DND-41 (cell line): Measurements from ENCODE around the gene SLC27A2.

ENCODE experiments used
- ATAC-seq: fragments of 200-7000 bp; cut with Tn5 transposase; 3 replicates; pipeline ENCODE4 v1.9.1; 2021; ENCODE audit warnings: low read depth; ENCODE audit not compliant: insufficient read depth
- DNase-seq: peaks from one replicate; pipeline ENCODE4 v3.0.0-alpha.2; 2020
- H2AFZ ChIP-seq: 2 replicates; pipeline ENCODE4 v1.6.0; 2012; ENCODE audit warnings: low read depth, low read length
- H3K27ac ChIP-seq: 2 replicates; pipeline ENCODE4 v1.5.1; 2012; ENCODE audit warnings: low read length, inconsistent platforms
- H3K27me3 ChIP-seq: fragments of 200-600 bp; sonication (generic); 2 replicates; pipeline ENCODE4 v1.6.0; 2012; ENCODE audit warnings: low read length, mild to moderate bottlenecking, inconsistent platforms; ENCODE audit not compliant: insufficient read depth, poor library complexity
- H3K36me3 ChIP-seq: 2 replicates; pipeline ENCODE4 v1.5.1; 2012; ENCODE audit warnings: low read length, inconsistent platforms; ENCODE audit not compliant: insufficient read depth
- H3K4me1 ChIP-seq: 2 replicates; pipeline ENCODE4 v1.5.1; 2012; ENCODE audit warnings: mild to moderate bottlenecking, low read length; ENCODE audit not compliant: insufficient read depth
- H3K4me2 ChIP-seq: 2 replicates; pipeline ENCODE4 v1.6.0; 2012; ENCODE audit warnings: mild to moderate bottlenecking, moderate library complexity, low read length, inconsistent platforms; ENCODE audit not compliant: insufficient read depth
- H3K4me3 ChIP-seq, 2 experiments: fragments of 200-600 bp in 1 of 2; shearing (Covaris generic) in 1 of 2; 2 replicates each; pipeline ENCODE4 v1.5.1; 2012 to 2016; ENCODE audit warnings: inconsistent platforms in 2 of 2, low read length in 2 of 2, mild to moderate bottlenecking in 2 of 2, low read depth in 1 of 2, moderate library complexity in 1 of 2
- H3K79me2 ChIP-seq: 2 replicates; pipeline ENCODE4 v1.6.0; 2012; ENCODE audit warnings: low read length, inconsistent platforms; ENCODE audit not compliant: insufficient read depth
- H3K9ac ChIP-seq: 2 replicates; pipeline ENCODE4 v1.6.0; 2012; ENCODE audit warnings: low read depth, mild to moderate bottlenecking, inconsistent platforms, low read length, moderate library complexity
- H3K9me3 ChIP-seq: 2 replicates; pipeline ENCODE4 v1.5.1; 2012; ENCODE audit warnings: low read length, moderate library complexity, mild to moderate bottlenecking, inconsistent platforms; ENCODE audit not compliant: insufficient read depth, severe bottlenecking
- H4K20me1 ChIP-seq: 2 replicates; pipeline ENCODE4 v1.6.0; 2012; ENCODE audit warnings: low read length; ENCODE audit not compliant: insufficient read depth
- CTCF ChIP-seq: IDR thresholded peaks from 2 replicates; pipeline ENCODE4 v1.5.1; 2012; ENCODE audit warnings: borderline replicate concordance, low read length, moderate library complexity, mild to moderate bottlenecking; ENCODE audit not compliant: poor library complexity, severe bottlenecking; ENCODE audit errors: extremely low read depth
- EZH2 ChIP-seq: IDR thresholded peaks from 3 replicates; pipeline ENCODE4 v1.6.1; 2012; ENCODE audit warnings: borderline replicate concordance, low read depth, mild to moderate bottlenecking, moderate library complexity, low read length, inconsistent platforms; ENCODE audit not compliant: severe bottlenecking

SLC27A2 gene

DNA sequence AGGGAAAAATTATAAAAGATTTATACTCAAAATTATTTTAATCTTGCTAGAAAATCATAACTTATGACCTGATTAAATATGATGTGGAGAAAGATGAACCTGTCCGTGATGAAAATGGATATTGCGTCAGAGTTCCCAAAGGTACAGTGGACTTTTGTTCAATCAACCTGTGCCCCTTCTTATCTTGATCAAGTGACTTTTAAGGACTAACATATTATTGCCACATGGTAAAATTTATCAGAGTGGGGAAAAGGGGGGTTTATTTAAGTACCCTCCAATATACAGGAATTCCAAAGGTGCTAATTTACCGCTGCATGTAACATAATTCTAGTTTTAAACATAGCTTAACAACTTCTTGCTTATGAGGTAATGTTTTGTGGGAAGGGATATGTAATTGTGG is 43.9 kb downstream of the SLC27A2 start:
- Histone ChIP-seq H3K9me3 (no peaks in the 10 kb centered on the region), H2AFZ (no peak overlapping the region), H3K27ac (no peak overlapping the region), H3K27me3 (no peaks in the 10 kb centered on the region), H3K4me1 (no peaks in the 10 kb centered on the region), H3K79me2 (no peaks in the 10 kb centered on the region), H3K9ac (no peak overlapping the region), H3K4me3 (no peak overlapping the region), H4K20me1 (no peaks in the 10 kb centered on the region), H3K4me2 (no peak overlapping the region), H3K36me3 (no peaks in the 10 kb centered on the region)
- DNase-seq (no peak), ATAC-seq (no peak)
- TF ChIP-seq CTCF = no peak
- TF ChIP-seq EZH2 = no peak

DNA sequence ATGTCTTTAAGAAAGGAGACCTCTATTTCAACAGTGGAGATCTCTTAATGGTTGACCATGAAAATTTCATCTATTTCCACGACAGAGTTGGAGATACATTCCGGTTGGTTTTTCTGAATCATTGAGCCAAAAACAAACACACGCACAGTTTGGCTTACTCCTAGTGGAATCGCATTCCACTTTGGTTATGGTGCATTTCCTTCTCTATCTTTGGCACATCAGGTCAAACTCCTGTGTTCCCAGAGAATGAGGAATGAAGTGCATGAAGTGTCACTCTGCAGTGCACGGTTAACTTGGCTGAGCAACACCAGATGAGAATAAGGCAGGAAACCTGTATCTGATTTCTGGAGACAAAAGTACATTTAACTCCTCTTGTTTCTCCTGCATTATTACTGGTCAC is 45.1 kb downstream of the SLC27A2 start:
- no peaks in the 10 kb centered on the region for H3K4me1 ChIP-seq
- H3K9me3 ChIP-seq = no peaks in the 10 kb centered on the region
- H3K4me2 ChIP-seq = no peak overlapping the region
- H3K27ac ChIP-seq = no peak overlapping the region
- H3K79me2 ChIP-seq = no peaks in the 10 kb centered on the region
- DNase-seq (no peak), ATAC-seq (no peak)
- no peak overlapping the region for H3K4me3 ChIP-seq
- no peaks in the 10 kb centered on the region for H4K20me1 ChIP-seq
- H2AFZ ChIP-seq = no peak overlapping the region
- no peaks in the 10 kb centered on the region for H3K27me3 ChIP-seq
- no peak overlapping the region for H3K9ac ChIP-seq
- no peaks in the 10 kb centered on the region for H3K36me3 ChIP-seq
- no peak for TF ChIP-seq EZH2
- no peak for TF ChIP-seq CTCF

DNA sequence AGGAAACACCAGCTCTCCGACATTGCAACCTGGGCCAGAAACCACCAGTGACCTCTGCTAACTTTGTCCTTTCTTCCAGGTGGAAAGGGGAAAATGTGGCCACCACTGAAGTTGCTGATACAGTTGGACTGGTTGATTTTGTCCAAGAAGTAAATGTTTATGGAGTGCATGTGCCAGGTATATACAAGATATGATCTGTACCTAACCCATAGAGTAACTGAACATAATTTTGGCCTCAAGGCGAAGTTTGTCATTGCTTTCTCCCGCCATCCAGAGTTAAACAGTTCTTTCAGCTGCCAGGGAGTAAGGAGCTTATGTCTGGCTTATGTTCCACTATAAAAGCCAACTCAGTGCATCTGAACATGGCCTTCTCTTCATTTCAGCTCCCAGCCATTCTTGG is 46.9 kb downstream of the SLC27A2 start:
- no peak for ATAC-seq
- Histone ChIP-seq H3K4me3 (no peak overlapping the region), H3K79me2 (no peaks in the 10 kb centered on the region), H3K36me3 (no peaks in the 10 kb centered on the region), H3K27ac (no peak overlapping the region), H2AFZ (no peak overlapping the region), H3K4me1 (no peaks in the 10 kb centered on the region), H3K4me2 (no peak overlapping the region), H3K27me3 (no peaks in the 10 kb centered on the region), H4K20me1 (no peaks in the 10 kb centered on the region), H3K9ac (no peak overlapping the region), H3K9me3 (no peaks in the 10 kb centered on the region)
- no peak for DNase-seq
- TF ChIP-seq CTCF (no peak), EZH2 (no peak)

DNA sequence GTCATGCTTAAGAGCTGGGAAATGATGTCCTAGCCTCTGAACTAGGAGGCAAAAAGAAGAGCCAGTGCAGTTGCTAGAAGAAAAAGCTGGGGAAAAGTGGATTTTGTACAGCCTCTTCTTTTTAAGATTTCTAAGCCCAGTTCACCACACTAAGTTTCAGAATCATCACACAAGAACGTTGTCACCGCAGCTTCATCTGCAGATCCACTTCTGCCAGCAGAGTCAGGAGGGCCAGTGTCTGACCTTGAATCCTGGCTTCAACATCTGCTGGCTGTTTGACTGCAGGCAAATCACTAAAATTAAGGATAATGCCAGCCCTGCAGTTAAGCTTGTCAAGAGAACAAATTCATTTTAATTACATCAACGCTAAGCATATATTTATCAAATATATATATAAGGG is 47.3 kb downstream of the SLC27A2 start:
- ATAC-seq (no peak), DNase-seq (no peak)
- Histone ChIP-seq H2AFZ (no peak overlapping the region), H3K27ac (no peak overlapping the region), H3K27me3 (no peaks in the 10 kb centered on the region), H3K4me3 (no peak overlapping the region), H4K20me1 (no peaks in the 10 kb centered on the region), H3K4me2 (no peak overlapping the region), H3K9me3 (no peaks in the 10 kb centered on the region), H3K36me3 (no peaks in the 10 kb centered on the region), H3K4me1 (no peaks in the 10 kb centered on the region), H3K9ac (no peak overlapping the region), H3K79me2 (no peaks in the 10 kb centered on the region)
- TF ChIP-seq CTCF (no peak), EZH2 (no peak)
